KBM-7 (cell line): Measurements from ENCODE around the gene ATP6V1E1.
"Not testable (repeated sequence)": the region's sequence is repeated elsewhere in the genome, so short reads cannot be mapped to it uniquely, and the experiment has no call there.

ENCODE experiments used
- DNase-seq: peaks from one replicate; pipeline ENCODE4 v3.0.0-alpha.2; 2015
- in situ Hi-C: fragments of 300-500 bp; cut with MboI; formaldehyde crosslinking; loops from 2 replicates; pipeline ENCODE4 v1.14.3; 2020; ENCODE audit warnings: low sequenced_read_pairs, low pct_unique_long_range_greater_than_20kb, mixed read lengths

ATP6V1E1 gene

GRCh38 chr22:17637490-17638181 lies 9.1 kb upstream of the ATP6V1E1 start:
- no peak for DNase-seq
- in situ Hi-C loops, result no loop called here

GRCh38 chr22:17636850-17637249 lies 8.3 kb upstream of the ATP6V1E1 start:
- in situ Hi-C loops, result not testable (repeated sequence)

GRCh38 chr22:17634696-17635095 lies 6.1 kb upstream of the ATP6V1E1 start:
- DNase-seq, result no peak
- in situ Hi-C loops, result no loop called here

More at GRCh38 chr22:17636850-17637249, 8.3 kb upstream of the ATP6V1E1 start:
- DNase-seq, result not testable (repeated sequence)

- no peak for DNase-seq
- in situ Hi-C loops, result no loop called here
These were observed 5.4 kb upstream of the ATP6V1E1 start for GRCh38 chr22:17633998-17634323.

DNA sequence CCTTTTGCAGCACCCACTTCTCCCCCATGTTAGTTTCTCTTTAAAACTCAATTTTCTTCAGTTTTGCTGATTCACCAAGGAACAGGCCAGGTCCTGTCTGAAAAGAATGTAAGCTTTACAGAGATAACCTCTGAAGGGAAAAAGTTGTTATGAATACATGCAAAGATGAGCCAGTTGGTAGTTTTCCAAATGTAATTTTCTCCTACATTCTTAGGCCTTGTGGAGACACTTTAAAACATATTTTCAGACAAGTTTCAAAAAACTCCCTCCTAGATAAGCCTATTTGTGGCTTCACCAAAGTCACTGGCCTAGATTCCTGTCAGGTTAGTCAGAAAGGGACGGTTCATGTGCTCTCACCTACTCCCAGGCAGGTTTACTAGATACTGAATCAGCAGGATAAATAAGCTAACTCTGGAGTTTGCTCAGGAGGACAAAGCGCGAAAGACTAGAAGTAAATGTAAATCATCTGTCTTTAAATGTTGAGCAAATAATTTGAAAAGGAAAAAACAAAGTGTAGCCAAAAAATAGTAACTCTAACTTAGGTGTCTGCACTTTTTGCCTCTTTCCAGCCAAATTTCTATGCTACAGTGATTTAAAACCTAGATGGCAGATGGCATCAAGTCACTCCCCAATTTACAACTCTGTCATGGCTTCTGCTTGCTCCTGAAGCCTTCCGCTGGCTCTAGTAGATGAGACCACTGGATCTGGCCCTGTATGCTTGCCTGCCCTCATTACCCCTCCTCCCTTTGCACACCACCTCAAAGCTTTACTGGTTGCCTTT lies 4.9 kb upstream of the ATP6V1E1 start:
- in situ Hi-C loops, result no loop called here
- no peak for DNase-seq

- no peak for DNase-seq
- in situ Hi-C loops, result no loop called here
These were observed 2.6 kb upstream of the ATP6V1E1 start for GRCh38 chr22:17631076-17631565.

DNA sequence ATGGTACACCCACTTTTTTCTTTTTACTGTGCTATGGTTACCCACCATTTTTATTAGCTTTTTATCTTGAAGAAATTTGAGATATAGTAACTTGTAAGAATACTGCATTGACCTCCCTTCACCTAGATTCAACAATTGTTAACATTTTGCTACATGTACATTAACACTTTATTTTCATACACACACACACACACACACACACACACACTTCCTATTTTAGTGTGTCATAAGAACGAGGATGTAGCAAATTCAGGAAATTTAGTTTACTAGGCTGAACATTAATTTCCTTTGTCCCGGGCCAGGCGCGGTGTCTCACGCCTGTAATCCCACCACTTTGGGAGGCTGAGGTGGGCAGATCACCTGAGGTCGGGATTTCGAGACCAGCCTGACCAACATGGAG lies 1.1 kb upstream of the ATP6V1E1 start:
- DNase-seq, result peak; percentile 16
- in situ Hi-C loops, result no loop called here

- no peak for DNase-seq
- in situ Hi-C loops, result no loop called here
These were observed 582 bp upstream of the ATP6V1E1 start for GRCh38 chr22:17629173-17629489.

GRCh38 chr22:17627961-17628405 lies 566 bp downstream of the ATP6V1E1 start:
- DNase-seq, result peak; percentile 12
- in situ Hi-C loops, result no loop called here

GRCh38 chr22:17613280-17613679 lies 15.3 kb downstream of the ATP6V1E1 start:
- DNase-seq, result no peak
- in situ Hi-C loops, result no loop called here

GRCh38 chr22:17612057-17612456 lies 16.5 kb downstream of the ATP6V1E1 start:
- in situ Hi-C loops, result no loop called here
- DNase-seq, result no peak

DNA sequence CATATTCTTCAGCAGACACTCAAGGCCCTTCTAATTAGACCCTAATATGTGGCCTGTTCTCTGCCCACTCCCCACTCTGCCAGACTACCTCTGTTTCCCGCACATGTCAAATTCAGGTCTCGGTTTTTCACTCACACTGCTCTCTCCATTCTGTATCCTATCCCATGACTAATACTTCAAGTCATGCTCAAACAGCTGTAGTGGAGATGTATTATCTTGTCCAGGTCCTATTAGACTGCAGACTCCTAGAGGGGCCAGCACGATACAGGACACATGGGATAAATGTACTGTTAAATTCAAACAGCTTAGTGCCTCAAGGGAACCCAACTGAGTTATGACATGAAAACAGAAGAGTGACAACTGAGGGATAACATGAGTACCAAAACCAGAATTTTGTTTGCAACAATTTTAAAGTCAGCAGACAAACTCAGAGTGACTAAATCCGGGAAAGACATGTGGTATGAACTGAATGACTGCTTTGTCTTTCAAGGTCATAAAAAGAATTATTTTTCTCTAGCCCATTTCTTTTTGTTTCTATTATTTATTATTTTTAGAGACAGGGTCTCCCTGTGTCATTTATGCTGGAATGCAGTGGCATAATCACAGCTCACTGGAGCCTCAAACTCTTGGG lies 20.5 kb downstream of the ATP6V1E1 start:
- DNase-seq, result no peak
- in situ Hi-C loops, result no loop called here

- no peak for DNase-seq
- in situ Hi-C loops, result no loop called here
These were observed 22.1 kb downstream of the ATP6V1E1 start for GRCh38 chr22:17606496-17606895.

- in situ Hi-C loops, result no loop called here
- DNase-seq, result no peak
These were observed 24.9 kb downstream of the ATP6V1E1 start for GRCh38 chr22:17603668-17604067.

DNA sequence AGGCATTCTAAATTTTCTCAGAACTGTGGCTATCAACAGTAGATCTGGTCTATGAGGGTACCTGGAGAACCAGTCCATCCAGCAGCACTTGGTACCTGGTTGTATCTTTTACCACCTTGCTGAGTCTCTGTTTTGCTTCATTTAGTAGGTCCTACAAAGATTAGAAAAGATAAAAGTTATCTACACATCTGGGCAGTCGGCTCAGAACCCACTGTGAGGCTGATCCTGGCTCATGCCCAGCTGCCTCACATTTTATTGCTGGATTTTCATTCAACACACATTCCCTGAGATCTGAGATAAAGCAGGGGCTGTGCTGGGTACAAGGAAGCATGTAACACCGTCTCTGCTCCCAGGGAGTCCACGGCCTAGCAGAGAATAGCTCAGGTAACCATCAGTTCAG lies 27.5 kb downstream of the ATP6V1E1 start:
- no peak for DNase-seq
- in situ Hi-C loops, result no loop called here

- in situ Hi-C loops, result no loop called here
- DNase-seq, result no peak
These were observed 30.2 kb downstream of the ATP6V1E1 start for GRCh38 chr22:17598318-17598717.

DNA sequence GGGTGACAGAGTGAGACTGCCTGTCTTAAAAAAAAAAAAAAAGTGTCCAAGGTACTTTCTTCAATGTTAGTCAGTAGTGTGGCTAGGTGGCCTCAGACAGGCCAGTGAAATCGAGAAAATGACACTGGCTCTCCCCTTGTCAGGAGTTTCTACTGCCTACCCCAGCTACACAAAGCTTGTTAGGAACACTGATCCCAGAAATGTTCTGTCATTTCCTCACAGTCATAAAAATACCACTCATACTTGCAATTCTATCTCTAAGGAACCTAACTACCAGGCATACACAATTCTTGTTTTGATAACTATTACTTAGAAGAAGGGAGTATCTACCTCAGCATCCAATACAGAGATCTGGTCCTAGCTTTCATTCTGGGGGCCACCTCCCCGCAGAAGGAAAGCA lies 31.3 kb downstream of the ATP6V1E1 start:
- in situ Hi-C loops, result no loop called here
- no peak for DNase-seq

DNA sequence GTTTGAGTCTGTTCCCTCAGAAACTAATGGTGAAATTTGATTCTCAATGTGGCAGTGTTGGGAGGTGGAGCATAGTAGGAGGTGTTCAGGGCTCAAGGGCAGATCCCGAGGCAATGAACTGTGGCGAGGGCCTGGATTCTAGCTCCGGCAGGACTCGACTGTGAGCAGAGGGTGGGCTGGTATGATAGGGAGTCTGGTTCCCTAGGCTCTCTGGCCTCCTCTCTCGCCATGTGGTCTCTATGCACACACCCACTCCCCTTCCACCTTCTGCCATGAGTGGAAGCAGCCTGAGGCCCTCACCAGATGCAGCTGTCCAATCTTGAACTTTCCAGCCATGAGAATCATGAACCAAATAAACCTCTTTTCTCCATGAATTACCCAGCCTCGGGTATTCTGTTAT lies 32.3 kb downstream of the ATP6V1E1 start:
- in situ Hi-C loops, result no loop called here
- DNase-seq, result no peak

GRCh38 chr22:17592201-17592600 lies 36.3 kb downstream of the ATP6V1E1 start:
- in situ Hi-C loops, result no loop called here
- no peak for DNase-seq

GRCh38 chr22:17590586-17590985 lies 38.0 kb downstream of the ATP6V1E1 start:
- in situ Hi-C loops, result no loop called here
- no peak for DNase-seq
